ENCODE measurements around the gene ZNF135. TPM values are rescaled to one million over a fixed set of nuclear protein-coding genes. Genes with fewer than 3 reads are reported as not detected.

Gene ZNF135
- total RNA-seq, 6 experiments from 2014 or later: 0.12 to 0.71 (median 0.32) TPM

DNA sequence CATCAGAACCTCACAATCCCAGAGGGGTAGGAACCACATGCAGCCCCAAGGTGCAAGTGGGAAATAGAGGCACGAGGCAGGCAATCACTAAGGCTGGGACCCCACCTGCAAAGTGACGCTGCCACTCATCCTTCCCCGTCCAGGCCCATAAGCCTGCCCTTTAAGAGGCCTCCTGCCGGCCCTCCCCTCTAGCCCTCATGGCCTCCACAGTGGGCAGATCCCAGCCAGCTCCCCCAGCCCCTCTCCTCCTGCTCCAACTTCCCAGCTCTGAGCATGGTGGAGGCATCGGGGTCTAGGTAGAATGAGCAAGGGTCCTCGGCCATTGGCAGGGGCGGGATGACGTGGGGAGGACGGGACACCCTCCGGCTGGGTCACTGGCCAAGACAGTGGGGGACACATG, 36.2 kb downstream of the ZNF135 start:
- H3K4me1 ChIP-seq: no peaks in the 10 kb centered on the region
- intact Hi-C loops (cut with DNase I): no loop called here
- H3K36me3 ChIP-seq: no peaks in the 10 kb centered on the region
- peaks cover 0 to 3% (median 0%) of the 10 kb centered on the region in 4 donors for H3K9me3 ChIP-seq
- WGBS (ENCODE audit: insufficient coverage, low coverage, low lambda C conversion rate, missing lambda C conversion rate): no CpG with 5 or more reads among the region's 10 CpGs
- ATAC-seq: no peak
- no peaks in the 10 kb centered on the region for H3K27me3 ChIP-seq
- no peak overlapping the region for H3K4me3 ChIP-seq
- TF ChIP-seq CTCF (IDR thresholded peaks at IDR 0.05) (no peak), POLR2A (IDR thresholded peaks at IDR 0.05) (no peak)
- H3K27ac ChIP-seq: no peak overlapping the region
- DNase-seq: no peak

DNA sequence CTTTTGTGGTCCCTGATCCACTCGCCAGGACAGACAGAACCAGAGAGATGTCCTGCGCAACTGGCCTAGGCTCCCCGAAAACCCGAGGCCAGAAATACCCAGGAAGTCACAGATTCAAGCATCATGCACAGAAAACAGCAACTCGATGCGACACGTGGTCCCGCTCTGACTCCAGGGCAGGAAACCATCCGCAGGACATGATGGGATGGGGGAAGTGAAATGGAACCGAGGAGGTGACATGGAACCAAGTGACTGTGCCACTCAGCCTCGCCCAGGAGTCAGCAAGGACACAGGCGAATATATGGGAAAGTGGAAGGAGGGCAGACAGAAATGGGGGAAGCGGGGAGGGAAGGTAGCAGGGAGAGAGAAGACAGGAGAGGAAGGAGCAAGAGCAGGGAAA, 37.8 kb downstream of the ZNF135 start:
- intact Hi-C loops (cut with DNase I): no loop called here
- ATAC-seq: no peak

GRCh38 chr19:58097349-58097748, 38.3 kb downstream of the ZNF135 start:
- intact Hi-C loops (cut with DNase I): no loop called here
- WGBS (ENCODE audit: insufficient coverage, low coverage, low lambda C conversion rate, missing lambda C conversion rate): 50% methylated on average over 6 of the region's 8 CpGs
- peaks cover 0 to 3% (median 0%) of the 10 kb centered on the region in 4 donors for H3K9me3 ChIP-seq
- ATAC-seq (no peak), DNase-seq (no peak)
- TF ChIP-seq CTCF (IDR thresholded peaks at IDR 0.05): no peak
- TF ChIP-seq POLR2A (IDR thresholded peaks at IDR 0.05): no peak
- H3K36me3 ChIP-seq: no peaks in the 10 kb centered on the region
- H3K27me3 ChIP-seq: no peaks in the 10 kb centered on the region
- H3K4me3 ChIP-seq: peak overlapping the region; percentile 80 to 96 (median 92)
- no peak overlapping the region for H3K27ac ChIP-seq
- H3K4me1 ChIP-seq: no peaks in the 10 kb centered on the region

More for the DNA sequence above, 37.8 kb downstream of the ZNF135 start:
- no peaks in the 10 kb centered on the region for H3K4me1 ChIP-seq
- H3K27me3 ChIP-seq: no peaks in the 10 kb centered on the region
- H3K4me3 ChIP-seq: no peak overlapping the region
- H3K27ac ChIP-seq: no peak overlapping the region
- H3K36me3 ChIP-seq: no peaks in the 10 kb centered on the region
- TF ChIP-seq CTCF (IDR thresholded peaks at IDR 0.05) (no peak), POLR2A (IDR thresholded peaks at IDR 0.05) (no peak)
- no peak for DNase-seq
- H3K9me3 ChIP-seq: peaks cover 0 to 3% (median 0%) of the 10 kb centered on the region in 4 donors
- 74% methylated on average over 10 of the region's 13 CpGs for WGBS (ENCODE audit: insufficient coverage, low coverage, low lambda C conversion rate, missing lambda C conversion rate)

GRCh38 chr19:58097781-58098681, 38.9 kb downstream of the ZNF135 start, which contains the start of gene ZSCAN18:
Gene ZSCAN18, minus strand, starts transcription at chr19:58098231. Its CDS starts 7,964 bp downstream, at chr19:58090267.
- 3% methylated on average over 38 of the region's 67 CpGs for WGBS (ENCODE audit: insufficient coverage, low coverage, low lambda C conversion rate, missing lambda C conversion rate)
- no peaks in the 10 kb centered on the region for H3K36me3 ChIP-seq
- no peaks in the 10 kb centered on the region for H3K27me3 ChIP-seq
- intact Hi-C loops (cut with DNase I): no loop called here
- peak within 1 kb of the TSS; percentile 80 to 96 (median 92) for H3K4me3 ChIP-seq
- TF ChIP-seq CTCF (IDR thresholded peaks at IDR 0.05) (no peak), POLR2A (IDR thresholded peaks at IDR 0.05) (peak; percentile 46)
- DNase-seq (peak; percentile 94 to 98 (median 96)), ATAC-seq (peak; percentile 98 to 100 (median 100))
- peak within 1 kb of the TSS; percentile 79 to 83 (median 81) for H3K27ac ChIP-seq
- H3K9me3 ChIP-seq: peaks cover 0 to 3% (median 0%) of the 10 kb centered on the region in 4 donors
- no peaks in the 10 kb centered on the region for H3K4me1 ChIP-seq

Measured in right lobe of liver (tissue), 6 donors.